Fibroblast of lung (primary cell): Measurements from ENCODE around the gene IGFBPL1. TPM values are rescaled to one million over a fixed set of nuclear protein-coding genes. Genes with fewer than 3 reads are reported as not detected.
A peak's percentile ranks its signal among the peaks of the same experiment; 100 is the strongest.

ENCODE experiments used
- DNase-seq, 2 donors: peaks; one replicate each; pipeline versions ENCODE4 v3.0.0 to v3.0.0-alpha.2; 2010; ENCODE audit warnings: low read depth in 2 of 2
- H2AFZ ChIP-seq: 2 replicates; pipeline ENCODE4 v1.5.1; 2012; ENCODE audit warnings: low read length, control low read depth, inconsistent platforms
- H3K27ac ChIP-seq: 2 replicates; pipeline ENCODE4 v1.5.1; 2011; ENCODE audit warnings: low read length, control low read depth; ENCODE audit not compliant: insufficient read depth
- H3K27me3 ChIP-seq: 2 replicates; pipeline ENCODE4 v1.5.1; 2011; ENCODE audit warnings: mild to moderate bottlenecking, low read length; ENCODE audit not compliant: control insufficient read depth, insufficient read depth
- H3K36me3 ChIP-seq: 2 replicates; pipeline ENCODE4 v1.5.1; 2011; ENCODE audit warnings: low read length; ENCODE audit not compliant: control insufficient read depth, insufficient read depth
- H3K4me1 ChIP-seq: 2 replicates; pipeline ENCODE4 v1.5.1; 2011; ENCODE audit warnings: low read length; ENCODE audit not compliant: control insufficient read depth, insufficient read depth; ENCODE audit errors: extremely low read depth
- H3K4me2 ChIP-seq: 2 replicates; pipeline ENCODE4 v1.5.1; 2011; ENCODE audit warnings: low read length, control low read depth; ENCODE audit not compliant: insufficient read depth; ENCODE audit errors: extremely low read depth
- H3K4me3 ChIP-seq, 4 experiments: fragments of 200-600 bp in 1 of 4; sonication (generic) in 1 of 4; replicated peaks in 1 of 4; 2 replicates each; pipeline ENCODE4 v1.5.1; 2011 to 2016; ENCODE audit warnings: low read length in 4 of 4, low read depth in 3 of 4, mild to moderate bottlenecking in 3 of 4, control low read depth in 2 of 4, inconsistent platforms in 1 of 4, mixed read lengths in 1 of 4; ENCODE audit not compliant: insufficient read depth in 1 of 4; ENCODE audit errors: control extremely low read depth in 1 of 4
- H3K79me2 ChIP-seq: 2 replicates; pipeline ENCODE4 v1.5.1; 2012; ENCODE audit warnings: mild to moderate bottlenecking, low read length, inconsistent platforms; ENCODE audit not compliant: control insufficient read depth, insufficient read depth
- H3K9ac ChIP-seq: 2 replicates; pipeline ENCODE4 v1.5.1; 2011; ENCODE audit warnings: mild to moderate bottlenecking, low read length, control low read depth; ENCODE audit not compliant: insufficient read depth
- H3K9me3 ChIP-seq: 2 replicates; pipeline ENCODE4 v1.5.1; 2012; ENCODE audit warnings: low read depth, low read length; ENCODE audit not compliant: control insufficient read depth, insufficient read depth
- H4K20me1 ChIP-seq: 2 replicates; pipeline ENCODE4 v1.5.1; 2011; ENCODE audit warnings: low read length; ENCODE audit not compliant: control insufficient read depth, insufficient read depth; ENCODE audit errors: extremely low read depth
- CTCF ChIP-seq, 2 donors: IDR thresholded peaks in 1 of 2; conservative IDR thresholded peaks in 1 of 2; 1 replicate in 1 of 2; 2 replicates in 1 of 2; pipeline ENCODE4 v1.5.1; 2011 to 2012; ENCODE audit warnings: low read length in 2 of 2, control low read depth in 1 of 2, inconsistent platforms in 1 of 2, low read depth in 1 of 2, mild to moderate bottlenecking in 1 of 2
- EZH2 ChIP-seq: IDR thresholded peaks from 2 replicates; pipeline ENCODE4 v1.5.1; 2012; ENCODE audit warnings: low read length, control low read depth, mild to moderate bottlenecking; ENCODE audit errors: missing control alignments
- polyA plus RNA-seq, 2 donors: library from polyadenylated mRNA; depleted of rRNA in 1 of 2; stranded (reverse) in 1 of 2; unstranded in 1 of 2; fragments of >200 nt; gene quantifications; 2 replicates each; pipeline ENCODE4 v1.2.1, GENCODE V29; 2011 to 2012; ENCODE audit warnings: missing spikeins in 1 of 2
- total RNA-seq: library from RNA; depleted of rRNA; stranded (reverse); fragments of >200 nt; gene quantifications from 2 replicates; pipeline ENCODE4 v1.2.1, GENCODE V29; 2014

IGFBPL1 gene
- total and polyA plus RNA-seq, 2 donors (not counting 1 experiment from before 2014, with no cell fraction given): not detected

- H3K36me3 ChIP-seq: no peaks in the 10 kb centered on the region
- no peak for DNase-seq
- peaks cover 2% of the 10 kb centered on the region for H3K4me1 ChIP-seq
- TF ChIP-seq CTCF (conservative IDR thresholded peaks at IDR 0.05 in 1 of 2, IDR thresholded peaks at IDR 0.05 in 1 of 2; ENCODE audit: low read depth in 1 of 2, low read length in 2 of 2) (no peak), EZH2 (no peak)
- no peaks in the 10 kb centered on the region for H3K27me3 ChIP-seq
- H3K4me3 ChIP-seq: no peak overlapping the region
- H4K20me1 ChIP-seq: no peaks in the 10 kb centered on the region
- no peak overlapping the region for H3K27ac ChIP-seq
- no peak overlapping the region for H3K9ac ChIP-seq
- H2AFZ ChIP-seq: no peak overlapping the region
- H3K9me3 ChIP-seq: no peaks in the 10 kb centered on the region
- H3K4me2 ChIP-seq: no peak overlapping the region
- H3K79me2 ChIP-seq: peaks cover 5% of the 10 kb centered on the region
Observed at GRCh38 chr9:38390442-38390841, 33.8 kb downstream of the IGFBPL1 start.

- Histone ChIP-seq H3K27me3 (no peaks in the 10 kb centered on the region), H3K9me3 (no peaks in the 10 kb centered on the region), H2AFZ (no peak overlapping the region), H3K27ac (no peak overlapping the region), H3K36me3 (no peaks in the 10 kb centered on the region), H3K79me2 (peaks cover 5% of the 10 kb centered on the region), H3K4me3 (no peak overlapping the region), H3K9ac (no peak overlapping the region), H3K4me1 (peaks cover 2% of the 10 kb centered on the region), H3K4me2 (no peak overlapping the region), H4K20me1 (no peaks in the 10 kb centered on the region)
- TF ChIP-seq EZH2: no peak
- no peak for TF ChIP-seq CTCF (conservative IDR thresholded peaks at IDR 0.05 in 1 of 2, IDR thresholded peaks at IDR 0.05 in 1 of 2; ENCODE audit: low read depth in 1 of 2, low read length in 2 of 2)
- DNase-seq: peak; percentile 40 to 72
Observed at GRCh38 chr9:38389313-38389712, 34.9 kb downstream of the IGFBPL1 start.

GRCh38 chr9:38388283-38389223 is 35.7 kb downstream of the IGFBPL1 start:
- Histone ChIP-seq H3K9ac (no peak overlapping the region), H3K27me3 (no peaks in the 10 kb centered on the region), H3K79me2 (peaks cover 5% of the 10 kb centered on the region), H3K27ac (no peak overlapping the region), H3K4me2 (no peak overlapping the region), H3K4me1 (peaks cover 2% of the 10 kb centered on the region), H3K9me3 (no peaks in the 10 kb centered on the region), H3K4me3 (no peak overlapping the region), H3K36me3 (no peaks in the 10 kb centered on the region), H4K20me1 (no peaks in the 10 kb centered on the region), H2AFZ (no peak overlapping the region)
- peak; percentile 36 to 67 for DNase-seq
- no peak for TF ChIP-seq CTCF (conservative IDR thresholded peaks at IDR 0.05 in 1 of 2, IDR thresholded peaks at IDR 0.05 in 1 of 2; ENCODE audit: low read depth in 1 of 2, low read length in 2 of 2)
- TF ChIP-seq EZH2: no peak
